Upper lobe of left lung (tissue), 6 donors: ENCODE data around the gene IP6K3. TPM values are rescaled to one million over a fixed set of nuclear protein-coding genes. Genes with fewer than 3 reads are reported as not detected.

ENCODE experiments used
- ATAC-seq, 2 donors: fragments of 200-7000 bp; cut with Tn5 transposase; one replicate each; pipeline ENCODE4 v1.9.1; 2022; ENCODE audit warnings: mild to moderate bottlenecking in 2 of 2, moderate library complexity in 2 of 2; ENCODE audit not compliant: low FRiP score in 2 of 2
- DNase-seq, 2 donors: peaks; one replicate each; pipeline ENCODE4 v3.0.0-alpha.2; 2019 to 2020
- H3K27ac ChIP-seq, 4 donors: fragments of 200-600 bp; sonication (generic); one replicate each; pipeline ENCODE4 v1.5.1; 2016 to 2019
- H3K27me3 ChIP-seq, 4 donors: fragments of 200-600 bp; sonication (generic); one replicate each; pipeline ENCODE4 v1.5.1; 2017 to 2019
- H3K36me3 ChIP-seq, 4 donors: fragments of 200-600 bp; sonication (generic); one replicate each; pipeline ENCODE4 v1.5.1; 2016 to 2019
- H3K4me1 ChIP-seq, 4 donors: fragments of 200-600 bp; sonication (generic); one replicate each; pipeline ENCODE4 v1.5.1; 2018 to 2019
- H3K4me3 ChIP-seq, 4 donors: fragments of 200-600 bp; sonication (generic); one replicate each; pipeline ENCODE4 v1.5.1; 2017 to 2019; ENCODE audit warnings: mild to moderate bottlenecking in 2 of 4, moderate library complexity in 1 of 4
- H3K9me3 ChIP-seq, 4 donors: fragments of 200-600 bp; sonication (generic); one replicate each; pipeline ENCODE4 v1.5.1; 2018 to 2019
- EP300 ChIP-seq, 4 donors: sonication (generic); formaldehyde crosslinking; IDR thresholded peaks; one replicate each; pipeline ENCODE4 v1.5.1; 2017; ENCODE audit warnings: antibody characterized with exemption in 4 of 4, control low read depth in 2 of 4
- POLR2A ChIP-seq, 4 donors: fragments of 450-650 bp; IDR thresholded peaks; one replicate each; pipeline ENCODE4 v1.5.1; 2016 to 2017; ENCODE audit warnings: antibody characterized with exemption in 4 of 4, mild to moderate bottlenecking in 2 of 4
- POLR2AphosphoS5 ChIP-seq, 2 donors: sonication (generic); formaldehyde crosslinking; IDR thresholded peaks; one replicate each; pipeline ENCODE4 v1.5.1; 2017; ENCODE audit warnings: antibody characterized with exemption in 2 of 2
- WGBS, 2 donors: methylation state at CpG; one replicate each; pipeline ENCODE4 v1.1.5; 2017 to 2018; 5-methylcytosine and 5-hydroxymethylcytosine counted together
- total RNA-seq, 6 donors: library from RNA; depleted of rRNA in 4 of 6; stranded (reverse); fragments of >200 nt in 4 of 6; gene quantifications; one replicate each; pipeline versions ENCODE4 v1.1.0 to v1.2.1, GENCODE V29; 2016 to 2021
- TF ChIP-seq, protein P1 (sequence below), 6 experiments: fragments of 450-650 bp in 4 of 6; fragments of 200-600 bp in 2 of 6; sonication (generic) in 2 of 6; IDR thresholded peaks; one replicate each; pipeline ENCODE4 v1.5.1; 2016 to 2019; ENCODE audit warnings: antibody characterized with exemption in 6 of 6
- donor health status: DM: no; HTN: no; CAD: no; lungs with moderate emphysema.
- donor health status: DM: no; HTN: yes; CAD: no; lungs with severe emphysema.

IP6K3 gene
- total RNA-seq, 6 donors from 2014 or later = 1.9 to 11.5 (median 4.9) TPM

DNA sequence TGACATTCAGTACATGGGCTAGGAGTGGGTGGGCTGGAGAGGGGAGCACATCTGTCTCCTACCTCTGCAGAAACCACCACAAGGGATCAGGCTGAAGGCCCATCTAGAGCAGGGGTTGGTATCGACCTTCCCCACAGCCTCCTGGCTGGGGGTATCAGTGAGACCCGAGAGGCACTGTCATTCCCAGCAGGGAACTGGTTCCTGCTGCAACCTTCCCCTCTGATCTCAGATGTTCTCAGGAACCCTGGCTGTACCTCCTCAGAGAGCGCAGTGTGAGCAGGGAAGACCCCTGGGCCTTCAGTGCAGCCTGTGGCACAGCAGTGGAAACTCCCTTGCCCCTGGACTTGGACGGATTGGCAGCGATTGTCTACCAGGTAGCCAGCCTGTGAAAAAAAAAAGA is 7.8 kb downstream of the IP6K3 start:
- H3K27me3 ChIP-seq = no peaks in the 10 kb centered on the region
- peaks cover 0 to 9% (median 3%) of the 10 kb centered on the region in 4 donors for H3K4me1 ChIP-seq
- TF ChIP-seq, protein P1, sequence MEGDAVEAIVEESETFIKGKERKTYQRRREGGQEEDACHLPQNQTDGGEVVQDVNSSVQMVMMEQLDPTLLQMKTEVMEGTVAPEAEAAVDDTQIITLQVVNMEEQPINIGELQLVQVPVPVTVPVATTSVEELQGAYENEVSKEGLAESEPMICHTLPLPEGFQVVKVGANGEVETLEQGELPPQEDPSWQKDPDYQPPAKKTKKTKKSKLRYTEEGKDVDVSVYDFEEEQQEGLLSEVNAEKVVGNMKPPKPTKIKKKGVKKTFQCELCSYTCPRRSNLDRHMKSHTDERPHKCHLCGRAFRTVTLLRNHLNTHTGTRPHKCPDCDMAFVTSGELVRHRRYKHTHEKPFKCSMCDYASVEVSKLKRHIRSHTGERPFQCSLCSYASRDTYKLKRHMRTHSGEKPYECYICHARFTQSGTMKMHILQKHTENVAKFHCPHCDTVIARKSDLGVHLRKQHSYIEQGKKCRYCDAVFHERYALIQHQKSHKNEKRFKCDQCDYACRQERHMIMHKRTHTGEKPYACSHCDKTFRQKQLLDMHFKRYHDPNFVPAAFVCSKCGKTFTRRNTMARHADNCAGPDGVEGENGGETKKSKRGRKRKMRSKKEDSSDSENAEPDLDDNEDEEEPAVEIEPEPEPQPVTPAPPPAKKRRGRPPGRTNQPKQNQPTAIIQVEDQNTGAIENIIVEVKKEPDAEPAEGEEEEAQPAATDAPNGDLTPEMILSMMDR (IDR thresholded peaks at IDR 0.05) = no peak
- TF ChIP-seq POLR2AphosphoS5 (IDR thresholded peaks at IDR 0.05) (no peak), EP300 (IDR thresholded peaks at IDR 0.05) (no peak), POLR2A (IDR thresholded peaks at IDR 0.05) (no peak)
- no peaks in the 10 kb centered on the region for H3K9me3 ChIP-seq
- no peak overlapping the region for H3K27ac ChIP-seq
- 91 to 100% methylated on average over 4 to 5 of the region's 5 CpGs for WGBS, 2 donors
- DNase-seq (no peak), ATAC-seq (no peak)
- peaks cover 0 to 11% (median 5%) of the 10 kb centered on the region in 4 donors for H3K36me3 ChIP-seq
- no peak overlapping the region for H3K4me3 ChIP-seq

DNA sequence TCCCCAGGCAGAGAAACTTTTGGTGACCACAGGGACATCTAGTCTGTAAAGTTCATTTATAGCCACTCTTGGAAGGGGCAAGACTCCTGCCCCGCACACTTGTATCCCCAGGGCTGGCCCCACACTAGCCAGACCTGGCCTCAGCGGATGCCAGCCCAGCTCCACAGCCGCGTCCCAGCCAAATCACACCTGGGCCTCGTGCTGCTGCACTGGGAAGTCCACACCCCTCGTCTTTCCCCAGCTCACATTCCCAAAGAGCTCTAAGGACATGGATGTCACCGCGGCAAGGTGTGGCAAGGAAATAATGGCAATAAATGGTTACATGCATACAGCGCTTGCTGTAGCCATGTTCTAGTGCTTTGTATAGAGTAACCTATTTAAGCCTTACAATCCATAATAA is 8.6 kb downstream of the IP6K3 start:
- DNase-seq (no peak), ATAC-seq (no peak)
- 84 to 89% methylated on average over 8 to 9 of the region's 9 CpGs for WGBS, 2 donors
- H3K4me3 ChIP-seq = no peak overlapping the region
- no peaks in the 10 kb centered on the region for H3K9me3 ChIP-seq
- peaks cover 0 to 17% (median 5%) of the 10 kb centered on the region in 4 donors for H3K36me3 ChIP-seq
- H3K27me3 ChIP-seq = no peaks in the 10 kb centered on the region
- TF ChIP-seq, protein P1 (IDR thresholded peaks at IDR 0.05) = no peak
- no peak for TF ChIP-seq EP300 (IDR thresholded peaks at IDR 0.05)
- no peak for TF ChIP-seq POLR2AphosphoS5 (IDR thresholded peaks at IDR 0.05)
- no peak for TF ChIP-seq POLR2A (IDR thresholded peaks at IDR 0.05)
- H3K27ac ChIP-seq = no peak overlapping the region
- peaks cover 0 to 9% (median 3%) of the 10 kb centered on the region in 4 donors for H3K4me1 ChIP-seq

DNA sequence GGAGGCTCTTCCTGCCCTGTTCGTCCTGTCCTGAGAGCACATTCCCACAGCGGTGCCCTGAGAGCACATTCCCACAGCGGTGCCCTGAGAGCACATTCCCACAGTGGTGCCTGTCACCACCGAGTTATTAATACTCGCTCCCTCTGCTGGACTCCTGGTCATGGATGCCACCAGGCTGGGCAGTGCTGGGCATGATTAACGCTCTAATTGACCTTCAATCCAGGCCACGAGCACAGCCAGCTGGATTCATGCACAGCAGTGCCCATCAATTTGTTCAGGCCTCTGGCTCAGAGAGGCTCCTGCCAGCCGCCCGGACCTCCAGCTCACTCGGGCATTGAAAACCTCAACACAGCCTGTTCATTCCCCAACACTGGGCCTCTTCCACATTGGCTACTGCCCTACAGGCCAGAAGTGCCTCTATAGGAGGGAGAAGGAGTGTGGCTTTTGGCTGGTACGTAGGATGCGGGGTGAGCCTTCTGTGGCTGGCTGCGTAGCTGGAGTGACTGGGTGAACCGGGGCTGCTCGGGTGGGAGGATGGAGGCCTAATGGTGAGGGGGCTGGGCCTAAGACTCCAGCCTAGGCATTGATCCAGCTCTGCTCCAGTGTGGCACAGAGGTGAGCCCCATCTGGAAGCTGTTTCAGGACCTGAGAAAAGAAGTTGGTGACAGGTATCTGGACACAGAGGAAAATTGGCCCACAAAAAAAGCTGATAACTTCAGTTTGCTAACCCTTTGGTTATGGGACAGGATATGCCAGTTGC is 9.3 kb downstream of the IP6K3 start:
- no peak for ATAC-seq
- peaks cover 0 to 9% (median 3%) of the 10 kb centered on the region in 4 donors for H3K4me1 ChIP-seq
- H3K27me3 ChIP-seq = no peaks in the 10 kb centered on the region
- TF ChIP-seq EP300 (IDR thresholded peaks at IDR 0.05) (no peak), POLR2AphosphoS5 (IDR thresholded peaks at IDR 0.05) (no peak), POLR2A (IDR thresholded peaks at IDR 0.05) (no peak)
- TF ChIP-seq, protein P1 (IDR thresholded peaks at IDR 0.05) = no peak
- H3K9me3 ChIP-seq = no peaks in the 10 kb centered on the region
- H3K4me3 ChIP-seq = no peak overlapping the region
- 82 to 84% methylated on average over 11 to 15 of the region's 15 CpGs for WGBS, 2 donors
- H3K36me3 ChIP-seq = peaks cover 0 to 21% (median 5%) of the 10 kb centered on the region in 4 donors
- H3K27ac ChIP-seq = no peak overlapping the region
- DNase-seq = no peak

GRCh38 chr6:33735216-33735615 is 11.5 kb downstream of the IP6K3 start:
- Histone ChIP-seq H3K36me3 (peaks cover 0 to 24% (median 5%) of the 10 kb centered on the region in 4 donors), H3K27me3 (no peaks in the 10 kb centered on the region), H3K4me1 (peaks cover 0 to 10% (median 4%) of the 10 kb centered on the region in 4 donors), H3K27ac (no peak overlapping the region), H3K4me3 (no peak overlapping the region), H3K9me3 (no peaks in the 10 kb centered on the region)
- 75 to 81% methylated on average over 16 to 18 of the region's 18 CpGs for WGBS, 2 donors
- TF ChIP-seq POLR2A (IDR thresholded peaks at IDR 0.05) = no peak
- no peak for TF ChIP-seq EP300 (IDR thresholded peaks at IDR 0.05)
- TF ChIP-seq, protein P1 (IDR thresholded peaks at IDR 0.05) = no peak
- TF ChIP-seq POLR2AphosphoS5 (IDR thresholded peaks at IDR 0.05) = no peak
- ATAC-seq (no peak), DNase-seq (no peak)

- no peak for ATAC-seq
- H3K4me3 ChIP-seq = no peak overlapping the region
- H3K9me3 ChIP-seq = no peaks in the 10 kb centered on the region
- no peak for TF ChIP-seq POLR2AphosphoS5 (IDR thresholded peaks at IDR 0.05)
- no peak for TF ChIP-seq EP300 (IDR thresholded peaks at IDR 0.05)
- TF ChIP-seq POLR2A (IDR thresholded peaks at IDR 0.05) = no peak
- TF ChIP-seq, protein P1 (IDR thresholded peaks at IDR 0.05) = no peak
- H3K36me3 ChIP-seq = peaks cover 0 to 24% (median 5%) of the 10 kb centered on the region in 4 donors
- H3K27ac ChIP-seq = no peak overlapping the region
- H3K27me3 ChIP-seq = no peaks in the 10 kb centered on the region
- 96 to 100% methylated on average over 3 to 6 of the region's 8 CpGs for WGBS, 2 donors
- peaks cover 0 to 7% (median 0%) of the 10 kb centered on the region in 4 donors for H3K4me1 ChIP-seq
- DNase-seq = no peak
Measured at GRCh38 chr6:33733709-33734007, 13.0 kb downstream of the IP6K3 start.
